HEK293 (cell line): Measurements from ENCODE around the gene TUBB3.

Experiments
- CTCF ChIA-PET: fragments of 350-600 bp; formaldehyde crosslinking; extraction: SDS; loops from one replicate; lab custom pipeline; 2021; ENCODE audit warnings: antibody characterized with exemption; lab: Yijun Ruan, JAX
- POLR2A ChIA-PET: fragments of 300-600 bp; formaldehyde crosslinking; extraction: SDS; loops from one replicate; lab custom pipeline; 2020; ENCODE audit warnings: antibody characterized with exemption, inconsistent platforms; lab: Yijun Ruan, JAX
- H3K27ac ChIP-seq: fragments of 200-500 bp; sonication (Bioruptor generic); 2 replicates; pipeline ENCODE4 v1.5.1; 2014; ENCODE audit warnings: low read depth, low read length, control low read depth, inconsistent platforms; ENCODE audit errors: extremely low read depth
- H3K36me3 ChIP-seq, 2 experiments: fragments of 200-500 bp in 1 of 2; sonication (Bioruptor generic) in 1 of 2; 1 replicate in 1 of 2; 2 replicates in 1 of 2; pipeline ENCODE4 v1.5.1; 2014 to 2017; ENCODE audit warnings: inconsistent platforms in 2 of 2, low read length in 2 of 2; ENCODE audit not compliant: control insufficient read depth in 2 of 2, insufficient read depth in 1 of 2
- H3K4me1 ChIP-seq: fragments of 200-500 bp; sonication (Bioruptor generic); 2 replicates; pipeline ENCODE4 v1.5.1; 2014; ENCODE audit warnings: mild to moderate bottlenecking, low read length, inconsistent platforms; ENCODE audit not compliant: control insufficient read depth, insufficient read depth
- H3K4me3 ChIP-seq: 2 replicates; pipeline ENCODE4 v1.5.1; 2011; ENCODE audit warnings: low read depth, mild to moderate bottlenecking, control low read depth, low read length, moderate library complexity
- H3K9me3 ChIP-seq: fragments of 200-500 bp; sonication (Bioruptor generic); 2 replicates; pipeline ENCODE4 v1.5.1; 2014; ENCODE audit warnings: low read depth, low read length, inconsistent platforms; ENCODE audit not compliant: control insufficient read depth, insufficient read depth
- BCL11B ChIP-seq: fragments of 450-650 bp; formaldehyde crosslinking; IDR thresholded peaks from 2 replicates; pipeline ENCODE4 v1.5.1; 2016; ENCODE audit warnings: low read depth, missing biosample characterization, missing genetic modification characterization
- KLF10 ChIP-seq: fragments of 450-650 bp; IDR thresholded peaks from 2 replicates; pipeline ENCODE4 v1.5.1; 2018; ENCODE audit warnings: missing biosample characterization, mild to moderate bottlenecking, missing genetic modification characterization
- PRDM1 ChIP-seq: fragments of 450-650 bp; formaldehyde crosslinking; IDR thresholded peaks from 2 replicates; pipeline ENCODE4; 2016; ENCODE audit warnings: missing biosample characterization, missing genetic modification characterization
- SALL2 ChIP-seq: fragments of 450-650 bp; formaldehyde crosslinking; IDR thresholded peaks from 2 replicates; pipeline ENCODE4 v1.5.0; 2017; ENCODE audit warnings: missing biosample characterization, mild to moderate bottlenecking, missing genetic modification characterization, borderline replicate concordance
- ZFP3 ChIP-seq: fragments of 450-650 bp; formaldehyde crosslinking; IDR thresholded peaks from 2 replicates; pipeline ENCODE4 v1.5.1; 2016; ENCODE audit warnings: low read depth, missing biosample characterization, missing genetic modification characterization
- ZNF140 ChIP-seq: fragments of 450-650 bp; formaldehyde crosslinking; IDR thresholded peaks from 2 replicates; pipeline ENCODE4 v1.5.1; 2016; ENCODE audit warnings: missing biosample characterization, missing genetic modification characterization
- ZNF146 ChIP-seq: fragments of 450-650 bp; formaldehyde crosslinking; IDR thresholded peaks from 2 replicates; pipeline ENCODE4 v1.5.1; 2016; ENCODE audit warnings: missing biosample characterization, missing genetic modification characterization
- ZNF155 ChIP-seq: fragments of 450-650 bp; formaldehyde crosslinking; IDR thresholded peaks from 2 replicates; pipeline ENCODE4 v1.5.1; 2016; ENCODE audit warnings: missing biosample characterization, missing genetic modification characterization
- ZNF157 ChIP-seq: fragments of 450-650 bp; formaldehyde crosslinking; IDR thresholded peaks from 2 replicates; pipeline ENCODE4 v1.5.1; 2016; ENCODE audit warnings: missing biosample characterization, missing genetic modification characterization
- ZNF214 ChIP-seq: fragments of 450-650 bp; formaldehyde crosslinking; IDR thresholded peaks from 2 replicates; pipeline ENCODE4 v1.5.1; 2017; ENCODE audit warnings: missing biosample characterization, mild to moderate bottlenecking, missing genetic modification characterization, borderline replicate concordance
- ZNF23 ChIP-seq: fragments of 450-650 bp; formaldehyde crosslinking; IDR thresholded peaks from 2 replicates; pipeline ENCODE4 v1.5.1; 2016; ENCODE audit warnings: missing biosample characterization, missing genetic modification characterization, borderline replicate concordance
- ZNF274 ChIP-seq, 2 experiments: fragments of 200-500 bp in 1 of 2; fragments of 450-650 bp in 1 of 2; sonication (Bioruptor generic) in 1 of 2; formaldehyde crosslinking in 1 of 2; IDR thresholded peaks; 2 replicates each; pipeline versions ENCODE4 v1.5.1 to v1.6.1; 2014 to 2016; ENCODE audit warnings: borderline replicate concordance in 1 of 2, inconsistent platforms in 1 of 2, low read length in 1 of 2, missing biosample characterization in 1 of 2, missing genetic modification characterization in 1 of 2
- ZNF354C ChIP-seq: fragments of 450-650 bp; formaldehyde crosslinking; IDR thresholded peaks from 2 replicates; pipeline ENCODE4 v1.5.1; 2016; ENCODE audit warnings: missing biosample characterization, missing genetic modification characterization, low read depth, borderline replicate concordance
- ZNF366 ChIP-seq: fragments of 450-650 bp; formaldehyde crosslinking; conservative IDR thresholded peaks from 2 replicates; pipeline ENCODE4 v1.5.1; 2016; ENCODE audit warnings: missing biosample characterization, missing genetic modification characterization
- ZNF416 ChIP-seq: fragments of 450-650 bp; formaldehyde crosslinking; IDR thresholded peaks from 2 replicates; pipeline ENCODE4 v1.5.1; 2016; ENCODE audit warnings: missing biosample characterization, missing genetic modification characterization
- ZNF555 ChIP-seq: fragments of 450-650 bp; formaldehyde crosslinking; conservative IDR thresholded peaks from 2 replicates; pipeline ENCODE4 v1.5.1; 2017; ENCODE audit warnings: missing biosample characterization, mild to moderate bottlenecking, missing genetic modification characterization, inconsistent platforms
- ZNF837 ChIP-seq: fragments of 450-650 bp; formaldehyde crosslinking; IDR thresholded peaks from 2 replicates; pipeline ENCODE4 v1.5.1; 2016; ENCODE audit warnings: missing biosample characterization, missing genetic modification characterization
- ZNF843 ChIP-seq: fragments of 450-650 bp; formaldehyde crosslinking; IDR thresholded peaks from 2 replicates; pipeline ENCODE4 v1.5.1; 2016; ENCODE audit warnings: missing biosample characterization, missing genetic modification characterization
- ZXDB ChIP-seq: fragments of 450-650 bp; formaldehyde crosslinking; IDR thresholded peaks from 2 replicates; pipeline ENCODE4 v1.5.1; 2016; ENCODE audit warnings: missing biosample characterization, missing genetic modification characterization
- TF ChIP-seq, protein P1 (sequence below): fragments of 450-650 bp; formaldehyde crosslinking; IDR thresholded peaks from 2 replicates; pipeline ENCODE4; 2016; ENCODE audit warnings: missing biosample characterization, missing genetic modification characterization
- TF ChIP-seq, protein P2 (sequence below): fragments of 450-650 bp; formaldehyde crosslinking; IDR thresholded peaks from 2 replicates; pipeline ENCODE4 v1.5.1; 2016; ENCODE audit warnings: missing biosample characterization, missing genetic modification characterization
- TF ChIP-seq, protein P3 (sequence below): fragments of 450-650 bp; formaldehyde crosslinking; IDR thresholded peaks from 2 replicates; pipeline ENCODE4 v1.5.1; 2016; ENCODE audit warnings: missing biosample characterization, missing genetic modification characterization
- TF ChIP-seq, protein P4 (sequence below): fragments of 450-650 bp; formaldehyde crosslinking; IDR thresholded peaks from 2 replicates; pipeline ENCODE4 v1.5.1; 2016; ENCODE audit warnings: missing biosample characterization, missing genetic modification characterization
- TF ChIP-seq, protein P5 (sequence below): fragments of 450-650 bp; formaldehyde crosslinking; IDR thresholded peaks from 2 replicates; pipeline ENCODE4 v1.5.1; 2016; ENCODE audit warnings: missing biosample characterization, missing genetic modification characterization
- TF ChIP-seq, protein P6 (sequence below): IDR thresholded peaks from 2 replicates; pipeline ENCODE4 v1.6.1; 2011; ENCODE audit warnings: mild to moderate bottlenecking, low read depth, low read length, borderline replicate concordance

The TUBB3 gene

DNA sequence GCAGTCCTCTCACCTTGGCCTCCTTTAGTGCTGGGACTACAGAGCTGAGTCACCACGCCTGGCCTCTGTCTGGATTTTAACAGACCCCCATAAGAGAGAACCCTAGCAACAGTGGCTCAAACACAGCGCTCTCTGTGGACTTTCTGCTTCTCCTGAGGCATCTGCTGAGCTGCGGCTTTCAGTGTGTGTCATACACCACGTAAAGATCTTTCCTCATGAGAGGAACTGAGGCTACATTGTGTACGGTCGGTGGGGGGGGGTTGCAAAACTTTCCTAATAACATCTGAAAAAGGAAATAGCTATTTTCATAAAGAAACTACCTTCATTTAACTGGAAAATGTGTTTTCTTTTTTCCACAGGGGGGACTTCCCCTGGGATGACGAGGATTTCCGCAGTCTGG lies 58.3 kb downstream of the TUBB3 start:
- POLR2A ChIA-PET, result interaction anchor here (0.7 kb wide), 1 partner anchor 12 kb away, joined by 4 read pairs; no protein-coding TSS in a partner anchor
- TF ChIP-seq ZNF140 (tag by site-specific recombination) (no peak), ZNF354C (no peak), ZNF837 (no peak), ZNF416 (tag by site-specific recombination) (no peak), ZNF274 (IDR thresholded peaks at IDR 0.05; ENCODE audit: low read length) (no peak), ZNF274 (tag by site-specific recombination; IDR thresholded peaks at IDR 0.05; ENCODE audit: borderline replicate concordance) (no peak), KLF10 (tag by site-specific recombination) (no peak), SALL2 (no peak), ZNF23 (no peak), ZFP3 (tag by site-specific recombination) (no peak), BCL11B (no peak), ZNF157 (no peak), ZNF843 (tag by site-specific recombination) (no peak), ZNF555 (no peak), ZNF366 (tag by site-specific recombination) (no peak), ZNF146 (tag by site-specific recombination) (no peak), ZNF214 (tag by site-specific recombination) (no peak)
- TF ChIP-seq, protein P1, sequence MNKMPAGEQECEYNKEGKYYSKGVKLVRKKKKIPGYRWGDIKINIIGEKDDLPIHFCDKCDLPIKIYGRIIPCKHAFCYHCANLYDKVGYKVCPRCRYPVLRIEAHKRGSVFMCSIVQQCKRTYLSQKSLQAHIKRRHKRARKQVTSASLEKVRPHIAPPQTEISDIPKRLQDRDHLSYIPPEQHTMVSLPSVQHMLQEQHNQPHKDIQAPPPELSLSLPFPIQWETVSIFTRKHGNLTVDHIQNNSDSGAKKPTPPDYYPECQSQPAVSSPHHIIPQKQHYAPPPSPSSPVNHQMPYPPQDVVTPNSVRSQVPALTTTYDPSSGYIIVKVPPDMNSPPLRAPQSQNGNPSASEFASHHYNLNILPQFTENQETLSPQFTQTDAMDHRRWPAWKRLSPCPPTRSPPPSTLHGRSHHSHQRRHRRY (tag by site-specific recombination), result no peak
- TF ChIP-seq, protein P2, sequence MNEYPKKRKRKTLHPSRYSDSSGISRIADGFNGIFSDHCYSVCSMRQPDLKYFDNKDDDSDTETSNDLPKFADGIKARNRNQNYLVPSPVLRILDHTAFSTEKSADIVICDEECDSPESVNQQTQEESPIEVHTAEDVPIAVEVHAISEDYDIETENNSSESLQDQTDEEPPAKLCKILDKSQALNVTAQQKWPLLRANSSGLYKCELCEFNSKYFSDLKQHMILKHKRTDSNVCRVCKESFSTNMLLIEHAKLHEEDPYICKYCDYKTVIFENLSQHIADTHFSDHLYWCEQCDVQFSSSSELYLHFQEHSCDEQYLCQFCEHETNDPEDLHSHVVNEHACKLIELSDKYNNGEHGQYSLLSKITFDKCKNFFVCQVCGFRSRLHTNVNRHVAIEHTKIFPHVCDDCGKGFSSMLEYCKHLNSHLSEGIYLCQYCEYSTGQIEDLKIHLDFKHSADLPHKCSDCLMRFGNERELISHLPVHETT (tag by site-specific recombination), result no peak
- TF ChIP-seq, protein P3, sequence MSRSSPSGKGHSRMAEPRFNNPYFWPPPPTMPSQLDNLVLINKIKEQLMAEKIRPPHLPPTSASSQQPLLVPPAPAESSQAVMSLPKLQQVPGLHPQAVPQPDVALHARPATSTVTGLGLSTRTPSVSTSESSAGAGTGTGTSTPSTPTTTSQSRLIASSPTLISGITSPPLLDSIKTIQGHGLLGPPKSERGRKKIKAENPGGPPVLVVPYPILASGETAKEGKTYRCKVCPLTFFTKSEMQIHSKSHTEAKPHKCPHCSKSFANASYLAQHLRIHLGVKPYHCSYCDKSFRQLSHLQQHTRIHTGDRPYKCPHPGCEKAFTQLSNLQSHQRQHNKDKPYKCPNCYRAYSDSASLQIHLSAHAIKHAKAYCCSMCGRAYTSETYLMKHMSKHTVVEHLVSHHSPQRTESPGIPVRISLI (tag by site-specific recombination), result no peak
- TF ChIP-seq, protein P4, sequence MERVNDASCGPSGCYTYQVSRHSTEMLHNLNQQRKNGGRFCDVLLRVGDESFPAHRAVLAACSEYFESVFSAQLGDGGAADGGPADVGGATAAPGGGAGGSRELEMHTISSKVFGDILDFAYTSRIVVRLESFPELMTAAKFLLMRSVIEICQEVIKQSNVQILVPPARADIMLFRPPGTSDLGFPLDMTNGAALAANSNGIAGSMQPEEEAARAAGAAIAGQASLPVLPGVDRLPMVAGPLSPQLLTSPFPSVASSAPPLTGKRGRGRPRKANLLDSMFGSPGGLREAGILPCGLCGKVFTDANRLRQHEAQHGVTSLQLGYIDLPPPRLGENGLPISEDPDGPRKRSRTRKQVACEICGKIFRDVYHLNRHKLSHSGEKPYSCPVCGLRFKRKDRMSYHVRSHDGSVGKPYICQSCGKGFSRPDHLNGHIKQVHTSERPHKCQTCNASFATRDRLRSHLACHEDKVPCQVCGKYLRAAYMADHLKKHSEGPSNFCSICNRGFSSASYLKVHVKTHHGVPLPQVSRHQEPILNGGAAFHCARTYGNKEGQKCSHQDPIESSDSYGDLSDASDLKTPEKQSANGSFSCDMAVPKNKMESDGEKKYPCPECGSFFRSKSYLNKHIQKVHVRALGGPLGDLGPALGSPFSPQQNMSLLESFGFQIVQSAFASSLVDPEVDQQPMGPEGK (tag by site-specific recombination), result no peak
- H3K9me3 ChIP-seq, result no peaks in the 10 kb centered on the region
- H3K4me1 ChIP-seq, result no peaks in the 10 kb centered on the region
- CTCF ChIA-PET, result no interaction called here
- H3K4me3 ChIP-seq, result no peak overlapping the region
- peaks cover 62 to 83% of the 10 kb centered on the region in 2 experiments for H3K36me3 ChIP-seq
- no peak overlapping the region for H3K27ac ChIP-seq

DNA sequence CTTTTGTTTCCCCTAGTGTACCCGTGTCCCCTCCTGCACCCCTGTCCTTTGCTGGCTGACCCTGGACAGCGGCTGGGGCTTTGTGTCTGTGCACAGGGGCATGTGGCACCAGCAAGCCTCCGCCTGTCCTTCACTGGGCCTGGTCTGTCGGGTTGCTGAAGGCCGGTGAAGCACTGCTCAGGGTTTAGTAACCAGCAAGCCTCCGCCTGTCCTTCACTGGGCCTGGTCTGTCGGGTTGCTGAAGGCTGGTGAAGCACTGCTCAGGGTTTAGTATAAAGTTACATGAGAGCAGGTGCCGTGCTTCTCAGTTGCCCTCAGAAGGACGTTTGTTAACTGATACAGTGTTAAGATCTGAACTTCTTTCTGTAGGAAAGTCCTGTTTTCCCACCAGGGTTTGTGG lies 59.2 kb downstream of the TUBB3 start:
- peaks cover 55 to 92% of the 10 kb centered on the region in 2 experiments for H3K36me3 ChIP-seq
- no peak overlapping the region for H3K27ac ChIP-seq
- no peaks in the 10 kb centered on the region for H3K9me3 ChIP-seq
- POLR2A ChIA-PET, result no interaction called here
- H3K4me1 ChIP-seq, result no peaks in the 10 kb centered on the region
- CTCF ChIA-PET, result no interaction called here
- H3K4me3 ChIP-seq, result no peak overlapping the region
- TF ChIP-seq ZNF155 (tag by site-specific recombination), result no peak
- TF ChIP-seq, protein P5, sequence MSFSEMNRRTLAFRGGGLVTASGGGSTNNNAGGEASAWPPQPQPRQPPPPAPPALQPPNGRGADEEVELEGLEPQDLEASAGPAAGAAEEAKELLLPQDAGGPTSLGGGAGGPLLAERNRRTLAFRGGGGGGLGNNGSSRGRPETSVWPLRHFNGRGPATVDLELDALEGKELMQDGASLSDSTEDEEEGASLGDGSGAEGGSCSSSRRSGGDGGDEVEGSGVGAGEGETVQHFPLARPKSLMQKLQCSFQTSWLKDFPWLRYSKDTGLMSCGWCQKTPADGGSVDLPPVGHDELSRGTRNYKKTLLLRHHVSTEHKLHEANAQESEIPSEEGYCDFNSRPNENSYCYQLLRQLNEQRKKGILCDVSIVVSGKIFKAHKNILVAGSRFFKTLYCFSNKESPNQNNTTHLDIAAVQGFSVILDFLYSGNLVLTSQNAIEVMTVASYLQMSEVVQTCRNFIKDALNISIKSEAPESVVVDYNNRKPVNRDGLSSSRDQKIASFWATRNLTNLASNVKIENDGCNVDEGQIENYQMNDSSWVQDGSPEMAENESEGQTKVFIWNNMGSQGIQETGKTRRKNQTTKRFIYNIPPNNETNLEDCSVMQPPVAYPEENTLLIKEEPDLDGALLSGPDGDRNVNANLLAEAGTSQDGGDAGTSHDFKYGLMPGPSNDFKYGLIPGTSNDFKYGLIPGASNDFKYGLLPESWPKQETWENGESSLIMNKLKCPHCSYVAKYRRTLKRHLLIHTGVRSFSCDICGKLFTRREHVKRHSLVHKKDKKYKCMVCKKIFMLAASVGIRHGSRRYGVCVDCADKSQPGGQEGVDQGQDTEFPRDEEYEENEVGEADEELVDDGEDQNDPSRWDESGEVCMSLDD, result no peak
- no peak for TF ChIP-seq PRDM1 (tag by site-specific recombination)
- TF ChIP-seq, protein P6, sequence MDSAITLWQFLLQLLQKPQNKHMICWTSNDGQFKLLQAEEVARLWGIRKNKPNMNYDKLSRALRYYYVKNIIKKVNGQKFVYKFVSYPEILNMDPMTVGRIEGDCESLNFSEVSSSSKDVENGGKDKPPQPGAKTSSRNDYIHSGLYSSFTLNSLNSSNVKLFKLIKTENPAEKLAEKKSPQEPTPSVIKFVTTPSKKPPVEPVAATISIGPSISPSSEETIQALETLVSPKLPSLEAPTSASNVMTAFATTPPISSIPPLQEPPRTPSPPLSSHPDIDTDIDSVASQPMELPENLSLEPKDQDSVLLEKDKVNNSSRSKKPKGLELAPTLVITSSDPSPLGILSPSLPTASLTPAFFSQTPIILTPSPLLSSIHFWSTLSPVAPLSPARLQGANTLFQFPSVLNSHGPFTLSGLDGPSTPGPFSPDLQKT, result no peak
- no peak for TF ChIP-seq ZXDB (tag by site-specific recombination)
